Putamen (tissue), 1 donor: ENCODE data around the gene VPS13C.

Experiments
- DNase-seq: peaks from one replicate; pipeline ENCODE4 v3.0.0-alpha.2; 2016; ENCODE audit warnings: low spot score

The VPS13C gene

DNA sequence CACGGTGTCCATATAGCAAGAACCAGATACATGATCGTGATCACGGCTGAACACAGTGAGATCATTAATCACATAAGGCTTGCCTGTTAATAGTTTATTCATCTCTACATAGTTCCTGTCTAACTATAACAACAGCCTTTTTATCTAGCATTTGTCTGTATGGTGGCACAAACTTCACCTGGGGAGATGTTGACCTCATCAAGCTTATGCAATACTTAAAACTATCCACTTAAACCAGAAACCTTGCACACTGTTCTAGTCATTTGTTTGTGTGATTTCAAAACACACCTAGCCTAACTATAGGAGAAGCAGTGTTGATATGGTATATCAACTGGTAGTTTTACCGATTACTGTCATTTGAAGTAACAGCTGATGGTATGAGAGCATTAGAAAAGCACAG lies 124.8 kb downstream of the VPS13C start:
- no peak for DNase-seq

DNA sequence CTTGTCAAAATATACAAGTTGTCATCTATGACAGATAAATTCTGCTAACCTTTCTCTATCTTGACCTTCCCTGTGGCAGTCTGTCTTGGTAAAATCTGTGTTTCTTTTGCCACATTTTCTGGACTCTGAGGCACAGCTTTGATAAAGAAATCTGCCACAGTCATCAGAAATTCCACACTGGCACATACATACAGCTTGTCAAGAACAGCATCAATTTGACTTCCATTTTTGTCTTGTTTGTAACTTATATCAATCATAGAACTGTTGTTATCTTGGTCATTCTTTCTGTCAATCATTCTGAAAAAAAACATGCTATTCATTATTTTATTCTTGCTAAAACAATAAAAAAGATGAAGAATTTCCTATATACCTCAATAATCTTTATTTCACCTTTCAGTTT lies 130.8 kb downstream of the VPS13C start:
- no peak for DNase-seq

DNA sequence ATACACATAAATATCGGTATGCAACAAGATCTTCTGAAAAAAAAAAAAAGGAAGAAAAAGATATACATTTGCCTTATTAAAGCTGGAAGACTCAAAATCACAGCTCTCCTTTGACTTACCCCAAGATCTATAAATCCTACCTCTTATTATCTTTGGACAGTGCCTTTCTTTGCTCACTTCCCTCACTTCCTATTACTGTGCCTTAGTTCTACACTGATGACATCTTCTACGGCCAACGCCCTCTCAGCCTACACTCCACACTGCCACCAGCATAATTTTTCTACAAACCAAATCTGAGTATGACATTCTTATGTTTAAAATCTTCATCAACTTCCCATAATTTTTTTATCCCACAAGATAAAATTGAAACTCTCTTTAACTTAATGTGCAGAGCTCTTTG lies 137.1 kb downstream of the VPS13C start:
- no peak for DNase-seq

DNA sequence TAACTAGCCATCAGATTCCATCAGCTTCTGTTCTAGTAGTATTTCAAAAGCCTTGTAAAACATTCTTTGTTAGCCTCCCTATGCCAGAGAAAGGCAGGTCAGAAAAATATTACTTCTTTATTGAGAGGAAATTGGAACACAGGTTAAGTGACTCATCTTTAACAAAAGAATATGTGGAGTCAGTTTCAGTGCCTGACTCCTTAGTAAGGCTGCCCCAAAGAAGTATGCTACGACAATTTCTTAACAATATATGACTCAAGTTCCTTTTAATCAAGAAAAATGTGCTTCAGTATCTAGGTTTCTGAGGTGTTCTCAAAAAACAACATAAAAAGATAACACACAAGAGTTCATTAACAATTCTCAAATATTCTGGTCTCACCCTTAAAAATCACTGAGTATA lies 139.2 kb downstream of the VPS13C start:
- DNase-seq: no peak

DNA sequence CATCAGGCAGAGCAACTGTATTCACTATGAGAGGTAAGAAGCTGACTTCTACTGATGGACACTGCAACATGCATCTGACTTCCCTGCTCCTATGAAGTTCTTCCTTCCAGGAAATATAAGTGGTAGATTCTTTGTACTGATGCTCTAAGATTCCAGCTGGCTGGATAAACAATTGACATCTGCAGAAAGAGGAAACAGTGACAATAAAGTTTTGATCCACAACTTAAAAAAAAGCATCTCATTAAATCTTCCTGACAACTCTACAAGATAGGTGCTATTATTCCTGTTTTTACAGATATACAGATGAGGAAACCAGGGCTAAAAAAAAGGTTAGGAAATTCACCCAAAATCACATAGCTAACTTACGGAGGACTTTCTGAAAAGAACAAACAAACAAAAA lies 142.8 kb downstream of the VPS13C start:
- no peak for DNase-seq

DNA sequence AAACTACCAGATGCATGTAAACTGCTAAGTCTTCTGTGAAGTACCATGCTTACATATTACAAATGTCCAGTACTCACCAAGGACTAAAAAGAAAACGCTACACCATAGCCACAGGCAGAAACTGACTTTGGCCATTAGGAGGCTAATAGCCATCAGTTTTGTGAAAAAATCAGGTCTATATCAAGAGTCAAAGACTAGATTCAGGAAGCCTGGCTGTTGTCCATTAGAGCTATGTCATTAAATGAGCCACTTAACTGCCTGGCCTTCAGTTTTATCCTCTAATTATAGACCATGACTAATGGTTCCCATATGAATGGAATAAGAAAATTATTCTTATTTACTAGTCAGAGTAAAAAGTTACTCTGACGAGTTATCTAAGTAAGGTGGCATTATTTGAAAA lies 144.1 kb downstream of the VPS13C start:
- no peak for DNase-seq

DNA sequence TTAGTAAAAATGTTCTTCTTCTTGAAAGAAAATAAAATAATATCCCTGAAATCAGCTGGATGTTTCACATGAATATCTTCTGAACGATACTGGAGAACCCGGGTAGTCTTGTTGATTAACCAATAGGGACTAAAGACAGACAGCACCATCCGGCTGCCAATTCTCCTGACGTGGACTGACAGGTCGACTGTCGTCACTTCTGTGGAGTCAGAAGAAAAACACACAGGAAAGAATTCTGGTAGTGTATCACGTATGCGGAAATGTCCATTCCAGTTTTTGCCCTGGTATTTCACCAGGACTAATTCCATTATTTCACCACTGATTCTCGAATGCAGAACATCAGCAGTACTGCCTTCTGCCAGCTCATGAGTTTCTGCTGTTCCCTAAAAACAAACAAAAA lies 144.6 kb downstream of the VPS13C start:
- DNase-seq: no peak

DNA sequence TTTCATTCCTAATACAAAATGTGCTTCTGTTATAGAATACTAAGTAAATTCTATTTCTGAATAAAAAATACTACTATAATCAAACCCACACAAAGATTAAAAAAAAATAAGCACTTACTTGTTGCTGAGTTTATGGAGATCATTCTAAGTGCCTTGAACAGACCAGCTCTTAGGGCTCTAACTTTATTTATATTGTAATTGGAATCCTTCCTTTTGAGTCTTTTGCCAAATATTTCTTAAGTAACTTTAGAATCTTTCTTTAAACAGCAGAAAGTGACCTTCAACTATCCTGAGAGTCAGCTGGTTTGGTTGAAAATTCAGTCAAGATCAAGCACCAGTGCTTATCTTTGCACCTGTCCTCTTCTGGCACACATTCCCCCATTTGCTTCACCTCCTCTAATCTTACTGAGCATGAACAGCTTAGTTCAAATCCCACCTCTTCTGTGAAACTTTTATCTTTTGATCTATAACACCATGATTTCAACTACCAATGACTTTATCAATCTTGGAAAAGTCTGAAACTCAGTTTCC lies 149.3 kb downstream of the VPS13C start:
- DNase-seq: no peak

DNA sequence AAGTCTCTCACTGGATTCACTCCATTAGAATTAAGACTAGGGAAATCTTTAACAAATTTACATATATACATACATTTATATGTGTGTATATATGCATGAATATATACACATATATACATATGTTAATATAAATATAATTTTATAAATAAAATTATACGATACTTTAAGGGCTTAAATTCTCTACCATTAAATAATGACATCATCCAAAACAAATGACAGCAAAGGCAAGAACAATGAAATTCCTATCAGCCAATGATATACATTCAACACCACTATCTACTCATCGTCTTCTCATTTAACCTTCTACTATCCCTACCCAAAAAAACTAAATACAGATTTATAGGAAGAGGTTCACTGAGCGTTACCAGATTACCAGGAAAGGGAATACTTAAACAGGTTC lies 152.0 kb downstream of the VPS13C start:
- no peak for DNase-seq

DNA sequence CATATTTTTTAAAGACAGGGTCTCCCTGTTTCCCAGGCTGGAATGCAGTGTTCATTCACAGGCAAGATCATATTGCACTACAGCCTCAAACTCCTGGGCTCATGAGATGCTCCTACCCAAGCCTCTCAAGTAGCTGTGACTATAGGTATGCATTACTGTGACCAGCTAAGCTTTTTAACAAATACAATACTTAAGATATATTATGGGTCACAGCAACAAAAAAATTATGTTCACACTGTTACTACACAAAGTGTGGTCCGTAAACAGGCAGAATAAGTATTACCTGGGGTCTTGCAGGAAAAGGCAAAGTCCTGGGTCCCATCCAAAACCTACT lies 152.5 kb downstream of the VPS13C start:
- no peak for DNase-seq

DNA sequence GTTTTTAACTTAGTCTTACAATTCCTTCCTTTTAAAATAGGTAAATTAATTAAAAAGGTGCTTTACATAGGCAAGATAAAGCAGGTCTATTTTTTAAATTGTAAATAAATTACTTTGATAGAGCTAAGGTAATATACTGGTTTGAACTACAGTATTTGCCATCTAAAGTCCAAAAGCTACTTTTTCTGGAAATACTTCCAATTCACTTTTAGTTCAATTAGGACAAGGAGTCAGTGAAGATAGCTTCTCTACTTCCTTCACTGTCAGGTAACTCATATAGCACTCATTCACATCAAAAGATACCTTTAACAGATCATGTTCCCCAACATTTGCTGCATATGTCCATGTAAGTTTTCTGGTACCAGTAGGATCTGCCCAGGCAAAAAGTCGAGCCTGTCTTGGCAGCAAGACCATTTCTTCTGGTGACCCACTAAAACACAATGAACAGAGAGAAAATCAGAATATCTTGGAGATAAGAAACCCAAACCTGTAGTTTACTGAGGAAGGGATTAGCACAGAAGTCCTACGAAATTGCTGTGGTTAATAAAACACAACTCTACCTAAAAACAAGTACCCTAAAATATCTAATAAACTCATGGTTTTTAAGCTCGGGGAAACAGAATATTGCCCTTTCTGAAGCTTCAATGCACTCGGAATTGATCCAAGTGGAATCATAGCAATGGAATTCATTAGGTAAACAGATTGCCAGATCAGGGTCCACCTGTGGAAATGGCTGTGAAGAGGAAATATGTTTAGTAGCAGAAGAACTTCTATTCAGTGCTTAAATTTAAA lies 153.1 kb downstream of the VPS13C start:
- DNase-seq: no peak

DNA sequence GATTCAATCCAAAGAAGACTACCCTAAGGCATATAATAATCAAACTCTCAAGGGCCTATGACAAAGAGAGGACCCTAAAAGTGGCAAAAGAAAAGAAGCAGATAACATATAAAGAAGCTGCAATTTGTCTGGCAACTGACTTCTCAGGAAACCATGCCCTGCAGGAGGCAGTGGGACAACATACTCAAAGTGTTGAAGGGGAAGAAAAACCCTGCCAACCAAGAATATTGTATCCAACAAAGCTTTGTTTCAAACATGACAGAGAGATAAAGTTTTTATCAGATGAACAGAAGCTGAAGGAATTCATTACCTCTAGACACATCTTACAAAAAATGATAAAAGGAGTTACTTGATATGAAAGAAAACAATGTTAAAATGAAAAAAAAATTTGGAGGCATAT lies 167.1 kb downstream of the VPS13C start:
- no peak for DNase-seq

DNA sequence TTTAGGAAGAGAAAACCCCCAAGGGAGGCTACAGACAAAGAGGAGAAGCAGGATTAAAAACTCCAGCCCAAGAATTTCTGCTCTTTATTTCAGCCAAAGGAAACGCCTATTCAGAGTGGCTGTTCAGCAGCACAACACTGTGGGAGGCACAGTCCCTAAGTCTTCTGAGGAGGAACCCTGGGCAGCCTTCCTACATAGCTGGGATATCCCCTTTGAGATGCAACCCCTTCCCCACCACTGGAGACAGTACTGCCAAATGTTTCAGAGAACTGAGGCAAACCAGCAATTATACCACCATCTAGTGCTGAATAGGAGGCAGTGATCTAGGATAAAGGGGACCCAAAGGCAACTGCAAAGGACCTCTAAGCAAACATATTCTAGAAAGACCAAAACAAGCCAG lies 168.1 kb downstream of the VPS13C start:
- no peak for DNase-seq

DNA sequence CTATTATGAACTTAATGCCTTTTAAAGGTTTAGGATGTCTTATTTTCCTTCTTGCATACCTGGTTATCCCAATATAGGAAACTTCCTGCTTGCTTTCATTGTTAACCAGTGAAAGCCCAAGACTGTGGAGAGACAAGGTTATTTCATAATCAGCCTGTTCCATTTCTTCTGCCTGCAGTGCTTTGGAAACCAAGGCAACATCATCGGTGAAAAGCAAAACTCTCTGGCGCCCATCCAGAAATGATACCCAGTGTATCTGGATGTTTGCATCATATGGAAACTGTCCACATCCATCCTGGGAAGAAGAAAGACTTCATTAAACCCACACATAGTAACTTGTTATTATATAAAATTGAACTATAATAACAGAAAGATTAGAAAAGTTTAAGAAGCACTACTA lies 170.1 kb downstream of the VPS13C start:
- DNase-seq: no peak

DNA sequence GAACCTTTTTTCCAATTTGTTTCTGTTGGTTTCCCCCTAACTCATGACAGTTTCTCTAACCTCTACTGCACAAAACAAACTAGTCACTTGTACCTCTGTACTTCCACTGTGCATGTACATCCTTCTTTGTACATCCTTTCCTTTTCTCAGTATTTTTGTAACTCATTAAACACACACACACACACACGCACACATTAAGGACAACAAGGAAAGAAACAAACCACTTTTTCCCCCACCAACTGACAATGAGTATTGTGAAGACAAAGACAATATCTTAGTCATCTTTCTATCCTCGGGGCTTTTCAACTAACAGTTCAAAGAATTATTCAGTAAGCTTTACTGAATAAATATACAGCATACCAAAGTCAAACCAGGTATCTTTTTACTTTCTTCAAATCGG lies 170.5 kb downstream of the VPS13C start:
- DNase-seq: no peak

DNA sequence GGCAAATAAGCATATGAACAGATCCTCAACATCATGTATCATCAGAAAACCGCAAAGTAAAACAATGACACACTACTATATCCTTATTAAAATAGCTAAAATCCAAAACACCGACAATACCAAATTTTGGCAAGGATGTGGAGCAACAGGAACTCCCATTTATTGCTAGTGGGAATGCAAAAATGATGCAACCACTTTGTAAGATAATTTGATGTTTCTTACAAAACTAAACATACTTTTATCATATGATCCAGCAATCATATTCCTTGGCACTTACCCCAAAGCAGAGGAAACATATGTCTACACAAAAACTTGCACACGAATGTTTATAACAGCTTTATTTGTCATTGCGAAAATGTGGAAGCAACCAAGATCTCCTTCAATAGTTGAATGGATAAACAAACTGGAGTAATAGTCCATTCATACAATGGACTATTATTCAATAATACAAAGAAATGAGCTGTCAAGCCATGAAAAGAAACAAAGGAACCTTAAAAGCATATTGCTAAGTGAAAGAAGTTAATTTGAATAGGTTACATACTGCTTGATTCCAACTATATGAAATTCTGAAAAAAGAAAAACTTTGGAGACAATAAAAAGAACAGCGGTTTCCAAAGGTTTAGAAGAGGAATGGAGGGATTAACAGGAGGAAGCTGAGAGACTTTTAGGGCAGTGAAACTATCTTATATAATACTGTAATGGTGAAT lies 172.0 kb downstream of the VPS13C start:
- DNase-seq: no peak

DNA sequence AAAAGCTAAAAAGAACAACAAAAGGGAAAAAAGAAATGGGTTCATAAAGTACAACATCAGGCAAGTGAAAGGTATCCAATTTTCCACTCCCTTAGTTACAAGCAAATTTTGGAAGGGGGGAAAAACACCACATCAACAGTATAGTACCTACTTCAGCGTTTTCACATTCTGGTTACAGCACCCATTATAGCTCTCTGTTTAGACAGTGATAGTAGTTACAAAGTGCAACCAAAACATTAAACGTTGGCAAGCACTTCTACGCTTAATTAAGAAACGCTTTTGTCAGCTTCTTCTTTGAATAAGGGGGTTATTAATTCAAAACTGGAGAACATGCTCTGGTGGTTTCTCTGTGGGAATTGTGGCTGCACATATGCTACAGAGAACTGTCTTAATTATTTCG lies 180.2 kb downstream of the VPS13C start:
- no peak for DNase-seq

DNA sequence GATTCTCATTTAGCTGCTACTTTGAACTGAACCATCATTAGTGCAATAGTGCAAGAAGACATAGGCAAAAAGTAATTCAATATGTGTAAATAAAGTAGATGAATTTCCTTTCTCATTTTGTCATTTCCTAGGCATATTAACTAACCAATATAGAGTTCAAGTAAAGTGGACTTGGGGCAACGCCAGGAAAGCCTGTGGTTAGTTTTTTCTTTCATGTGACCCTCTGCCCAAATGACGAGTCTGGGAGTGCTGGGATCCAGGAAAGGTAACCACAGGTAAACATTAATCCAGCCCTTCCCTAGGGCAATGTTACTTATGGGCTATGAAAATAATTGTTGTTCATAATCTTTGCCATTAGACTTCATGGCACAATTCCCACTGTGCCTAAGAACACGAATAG lies 181.0 kb downstream of the VPS13C start:
- no peak for DNase-seq

DNA sequence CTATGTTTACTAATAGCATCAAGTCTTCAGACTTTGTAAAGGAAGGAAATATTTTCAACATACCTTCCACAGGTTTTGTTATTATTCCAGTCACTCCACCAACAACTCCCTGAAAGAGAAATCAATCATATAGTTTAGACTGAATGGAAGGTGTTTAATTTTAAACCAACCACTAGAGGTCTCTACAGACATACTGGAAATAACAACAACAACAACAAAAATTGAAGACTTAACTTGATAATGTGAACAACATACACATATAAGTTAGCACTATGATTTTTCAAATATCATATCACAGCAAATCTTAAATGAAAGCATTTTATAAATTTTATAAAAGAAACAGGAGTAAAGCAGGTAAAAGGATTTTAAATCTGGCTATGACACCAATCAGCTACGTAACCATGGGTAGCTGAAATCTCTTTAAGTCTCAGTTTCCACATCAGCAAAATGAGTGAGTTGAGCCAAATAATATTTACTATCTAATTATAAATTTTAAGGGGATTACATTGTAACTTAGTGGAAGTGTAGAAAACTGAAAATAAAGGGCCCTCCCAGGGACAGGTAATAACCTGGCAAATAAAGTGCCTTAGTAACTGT lies 188.2 kb downstream of the VPS13C start:
- DNase-seq: no peak

DNA sequence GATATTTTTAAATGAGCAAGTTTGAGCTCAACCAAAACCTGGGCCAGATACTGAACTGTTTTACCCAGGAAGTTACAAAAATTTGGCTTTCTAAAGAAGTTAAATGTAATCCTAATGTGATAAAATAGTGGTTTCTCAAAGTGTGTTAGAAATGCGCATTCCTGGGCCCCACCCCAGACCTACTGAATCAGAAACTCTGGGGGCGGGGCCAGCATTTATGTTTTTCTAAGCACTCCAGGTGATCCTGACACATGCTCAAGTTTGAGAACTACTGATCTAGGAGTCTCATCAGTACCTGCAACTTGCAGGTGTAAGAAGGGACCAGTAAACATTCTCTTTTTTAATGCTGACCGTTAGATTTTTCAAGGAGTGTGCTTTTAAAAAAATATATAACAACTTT lies 190.6 kb downstream of the VPS13C start:
- DNase-seq: no peak

DNA sequence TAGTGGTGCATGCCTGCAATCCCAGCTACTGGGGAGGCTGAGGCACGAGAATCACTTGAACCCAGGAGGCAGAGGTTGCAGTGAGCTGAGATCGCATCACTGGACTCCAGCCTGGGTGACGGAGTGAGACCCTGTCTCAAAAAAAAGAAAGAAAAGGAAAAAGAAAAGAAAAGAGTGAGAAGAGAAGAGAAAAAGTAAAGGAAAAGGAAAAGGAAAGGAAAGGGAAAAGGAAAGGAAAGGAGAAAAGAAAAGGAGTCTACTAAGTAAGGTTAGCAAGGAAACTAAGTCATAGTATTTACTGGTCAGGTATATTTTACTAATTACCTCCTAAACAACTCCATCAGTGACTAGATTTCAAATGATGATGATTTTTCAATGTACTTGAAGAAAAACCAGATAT lies 198.3 kb downstream of the VPS13C start:
- DNase-seq: no peak

DNA sequence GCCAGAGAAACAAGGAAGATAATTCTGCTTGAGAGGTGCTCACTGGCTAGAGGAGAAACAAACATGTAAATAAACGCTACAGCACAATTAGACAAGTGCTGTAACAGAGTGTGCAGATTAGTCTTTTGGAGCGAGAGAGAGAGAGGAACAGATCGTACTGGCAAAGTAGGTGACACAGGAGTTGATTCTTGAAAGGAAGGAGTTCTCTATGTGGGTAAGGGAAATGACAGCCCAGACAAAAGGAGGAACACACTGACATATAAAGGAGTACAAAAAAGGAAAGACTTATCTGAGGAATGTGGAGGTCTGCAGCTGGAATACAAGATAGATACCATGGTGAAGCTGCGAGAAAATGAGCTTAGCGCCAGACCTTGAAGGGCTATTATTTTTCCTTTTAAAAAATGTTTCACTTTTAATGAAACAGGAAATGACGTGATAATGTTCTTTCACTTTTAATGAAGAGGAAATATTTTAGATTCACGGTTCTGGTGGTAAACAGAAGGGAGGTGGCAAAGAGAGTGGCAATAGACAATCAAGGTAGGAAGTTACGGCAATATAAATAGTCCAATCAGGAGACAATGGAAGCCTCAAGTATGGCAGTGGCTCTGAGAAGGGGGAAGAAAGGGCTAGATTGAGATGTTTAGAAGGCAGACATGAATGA lies 202.9 kb downstream of the VPS13C start:
- no peak for DNase-seq

DNA sequence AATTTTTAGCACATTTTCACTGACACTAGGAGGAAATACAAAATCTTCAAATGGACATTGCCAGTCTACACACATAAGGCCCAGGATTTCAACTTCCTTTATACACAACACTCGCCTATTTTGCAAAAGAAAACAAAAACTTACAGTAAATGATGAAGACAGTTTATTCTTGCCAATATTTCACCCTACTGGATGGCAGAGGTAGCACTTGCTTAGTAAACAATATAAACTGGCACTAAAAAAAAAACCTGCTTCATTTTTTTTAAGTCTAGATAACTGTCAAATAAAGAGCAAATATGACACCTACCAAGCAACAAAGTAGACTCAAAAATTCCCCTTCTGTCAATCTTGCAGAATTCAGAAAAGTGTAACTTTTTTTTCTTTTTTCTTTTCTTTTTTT lies 204.0 kb downstream of the VPS13C start:
- no peak for DNase-seq
